CD8-positive, alpha-beta memory T cell (primary cell): Measurements from ENCODE around the gene HMCN2. TPM values are rescaled to one million over a fixed set of nuclear protein-coding genes. Genes with fewer than 3 reads are reported as not detected.
"Not testable (repeated sequence)": the region's sequence is repeated elsewhere in the genome, so short reads cannot be mapped to it uniquely, and the experiment has no call there.

Source experiments
- CTCF ChIA-PET: fragments of 350-600 bp; sonication (Branson Sonifier 250); formaldehyde crosslinking; loops from one replicate; lab custom pipeline; 2021; ENCODE audit warnings: antibody characterized with exemption; lab: Charles Lee
- POLR2A ChIA-PET: fragments of 350-600 bp; sonication (Branson Sonifier 250); formaldehyde crosslinking; loops from one replicate; lab custom pipeline; 2021; ENCODE audit warnings: antibody characterized with exemption; lab: Charles Lee
- DNase-seq, 5 donors: peaks; one replicate each; pipeline versions ENCODE4 v3.0.0 to v3.0.0-alpha.2; 2020 to 2022; ENCODE audit warnings: mixed read lengths in 1 of 5
- H3K27ac ChIP-seq: one replicate; pipeline ENCODE4 v1.7.0; 2013; ENCODE audit warnings: low read depth, mild to moderate bottlenecking, low read length, moderate library complexity
- H3K27me3 ChIP-seq: 2 replicates; pipeline ENCODE4 v1.7.0; 2013; ENCODE audit warnings: low read length, mild to moderate bottlenecking; ENCODE audit not compliant: insufficient read depth, poor library complexity, severe bottlenecking
- H3K36me3 ChIP-seq: 2 replicates; pipeline ENCODE4 v1.7.0; 2013; ENCODE audit warnings: mild to moderate bottlenecking, low read length, moderate library complexity; ENCODE audit not compliant: insufficient read depth
- H3K4me1 ChIP-seq: 2 replicates; pipeline ENCODE4 v1.7.0; 2013; ENCODE audit warnings: mild to moderate bottlenecking, low read length, moderate library complexity; ENCODE audit not compliant: insufficient read depth
- H3K4me3 ChIP-seq: 2 replicates; pipeline ENCODE4 v1.7.0; 2013; ENCODE audit warnings: mild to moderate bottlenecking, low read length
- H3K9me3 ChIP-seq: 2 replicates; pipeline ENCODE4 v1.7.0; 2013; ENCODE audit warnings: mild to moderate bottlenecking, low read length
- H3K27ac Mint-ChIP-seq, 8 donors: one replicate each; pipeline ENCODE4 v1.8.0; 2020 to 2021; ENCODE audit warnings: mixed read lengths in 8 of 8, mild to moderate bottlenecking in 6 of 8, inconsistent platforms in 3 of 8, moderate library complexity in 3 of 8
- H3K27me3 Mint-ChIP-seq, 2 donors: one replicate each; pipeline ENCODE4 v1.8.0; 2020 to 2021; ENCODE audit warnings: mixed read lengths in 2 of 2, mild to moderate bottlenecking in 1 of 2, moderate library complexity in 1 of 2
- H3K36me3 Mint-ChIP-seq, 3 donors: one replicate each; pipeline ENCODE4 v1.8.0; 2020 to 2021; ENCODE audit warnings: mixed read lengths in 3 of 3, inconsistent platforms in 1 of 3, mild to moderate bottlenecking in 1 of 3
- H3K4me1 Mint-ChIP-seq, 3 donors: one replicate each; pipeline ENCODE4 v1.8.0; 2020 to 2021; ENCODE audit warnings: mixed read lengths in 3 of 3, inconsistent platforms in 1 of 3, mild to moderate bottlenecking in 1 of 3
- H3K4me3 Mint-ChIP-seq, 7 donors: one replicate each; pipeline ENCODE4 v1.8.0; 2020 to 2021; ENCODE audit warnings: mixed read lengths in 7 of 7, mild to moderate bottlenecking in 6 of 7, moderate library complexity in 4 of 7, inconsistent platforms in 2 of 7
- H3K9me3 Mint-ChIP-seq, 5 donors: one replicate each; pipeline ENCODE4 v1.8.0; 2020 to 2022; ENCODE audit warnings: mixed read lengths in 5 of 5, mild to moderate bottlenecking in 3 of 5, moderate library complexity in 2 of 5, inconsistent platforms in 1 of 5
- polyA plus RNA-seq: library from polyadenylated mRNA; unstranded; fragments of 300-500 nt; fragmentation: Illumina TruSeq; gene quantifications from one replicate; pipeline ENCODE4 v1.2.3, GENCODE V29; 2021
- total RNA-seq, 2 experiments: library from RNA; stranded (reverse); gene quantifications; one replicate each; pipeline ENCODE4 v1.2.3, GENCODE V29; 2021

HMCN2 gene
- total and polyA plus RNA-seq, 3 experiments from 2014 or later, result not detected

DNA sequence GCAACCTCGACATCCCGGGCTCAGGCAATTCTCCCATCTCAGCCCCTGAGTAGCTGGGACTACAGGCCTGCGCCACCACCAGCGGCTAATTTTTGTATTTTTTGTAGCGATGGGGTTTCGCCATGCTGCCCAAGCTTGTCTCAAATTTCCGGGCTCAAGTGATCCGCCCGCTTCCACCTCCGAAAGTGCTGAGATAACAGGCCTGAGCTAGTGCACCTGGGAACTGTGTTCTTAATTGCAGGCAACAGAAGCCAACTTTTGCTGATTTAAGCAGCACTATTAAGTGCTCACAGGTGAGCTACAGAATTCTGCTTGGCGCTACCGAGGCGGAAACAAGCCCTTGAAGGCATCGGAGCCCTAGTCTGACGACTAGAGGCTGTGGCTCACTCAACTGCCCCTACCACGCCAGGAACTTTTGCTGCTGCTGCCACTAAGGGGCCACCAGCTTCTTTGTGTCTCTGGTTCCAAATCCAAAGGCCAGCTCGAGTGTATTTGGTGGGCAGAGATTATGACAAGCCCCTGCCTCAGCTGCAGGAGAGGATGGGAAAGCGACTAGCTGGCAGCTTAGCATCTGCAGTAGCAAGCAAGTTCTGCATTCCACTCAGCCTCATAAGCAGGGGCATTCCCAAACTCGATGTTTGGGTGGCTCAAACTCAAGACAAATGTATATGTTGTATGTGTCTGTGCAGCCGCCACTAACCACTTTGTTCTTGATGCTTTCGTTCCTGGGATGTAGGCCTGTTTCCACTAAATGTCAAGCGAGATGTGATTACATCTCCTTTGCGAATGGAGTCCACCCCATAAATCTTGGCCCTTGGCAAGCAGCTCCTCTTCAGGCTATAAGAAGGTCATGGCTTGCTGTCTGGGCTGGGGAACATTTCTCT, 10.6 kb upstream of the HMCN2 start:
- peaks cover 0 to 6% (median 0%) of the 10 kb centered on the region in 3 donors for H3K36me3 Mint-ChIP-seq
- CTCF ChIA-PET, result interaction anchor here (1.6 kb wide), 1 partner anchor 11 kb away, joined by 6 read pairs; no protein-coding TSS in a partner anchor
- Histone ChIP-seq H3K27ac (no peak overlapping the region), H3K4me1 (no peaks in the 10 kb centered on the region), H3K9me3 (no peaks in the 10 kb centered on the region), H3K27me3 (no peaks in the 10 kb centered on the region), H3K4me3 (no peak overlapping the region), H3K36me3 (no peaks in the 10 kb centered on the region)
- H3K27me3 Mint-ChIP-seq, result peaks cover 10 to 41% of the 10 kb centered on the region in 2 donors
- H3K4me3 Mint-ChIP-seq, result no peak overlapping the region
- no peak overlapping the region for H3K27ac Mint-ChIP-seq
- POLR2A ChIA-PET, result no interaction called here
- no peak for DNase-seq
- H3K4me1 Mint-ChIP-seq, result no peaks in the 10 kb centered on the region
- peaks cover 0 to 6% (median 0%) of the 10 kb centered on the region in 5 donors for H3K9me3 Mint-ChIP-seq

DNA sequence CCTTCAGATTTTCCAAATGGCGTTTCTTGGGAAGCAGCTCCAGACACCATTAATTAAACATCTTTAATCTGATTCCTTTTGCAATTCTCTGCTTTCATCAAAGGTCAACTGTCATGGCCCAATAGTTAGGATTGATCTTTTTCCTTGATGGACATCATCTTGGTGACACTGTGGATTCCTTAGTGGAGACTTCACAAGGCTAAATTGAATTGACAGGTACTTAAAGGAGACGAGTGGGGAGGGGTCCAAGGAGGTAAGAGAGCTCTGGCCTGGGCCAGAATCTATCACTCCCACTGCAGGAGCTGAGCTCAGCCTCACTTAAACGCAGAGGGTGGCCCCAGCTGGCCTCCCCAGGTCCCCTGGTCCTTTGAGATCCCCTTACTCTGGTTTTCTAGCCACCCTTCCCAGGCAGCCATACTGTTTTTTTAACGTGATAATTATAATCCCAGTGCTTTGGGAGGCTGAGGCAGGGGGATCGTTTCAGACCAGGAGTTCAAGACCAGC, 9.9 kb upstream of the HMCN2 start:
- Histone ChIP-seq H3K27ac (no peak overlapping the region), H3K36me3 (no peaks in the 10 kb centered on the region), H3K4me3 (no peak overlapping the region), H3K9me3 (no peaks in the 10 kb centered on the region), H3K27me3 (no peaks in the 10 kb centered on the region), H3K4me1 (no peaks in the 10 kb centered on the region)
- DNase-seq, result no peak
- ChIA-PET POLR2A (no interaction called here), CTCF (interaction anchor here (1.2 to 1.6 kb wide), 2 partner anchors 12 to 13 kb away, joined by 4 to 6 read pairs; no protein-coding TSS in a partner anchor)
- Mint-ChIP-seq H3K27me3 (peaks cover 16 to 42% of the 10 kb centered on the region in 2 donors), H3K4me3 (no peak overlapping the region), H3K27ac (no peak overlapping the region), H3K4me1 (no peaks in the 10 kb centered on the region), H3K9me3 (peaks cover 0 to 6% (median 0%) of the 10 kb centered on the region in 5 donors), H3K36me3 (peaks cover 0 to 6% (median 0%) of the 10 kb centered on the region in 3 donors)

DNA sequence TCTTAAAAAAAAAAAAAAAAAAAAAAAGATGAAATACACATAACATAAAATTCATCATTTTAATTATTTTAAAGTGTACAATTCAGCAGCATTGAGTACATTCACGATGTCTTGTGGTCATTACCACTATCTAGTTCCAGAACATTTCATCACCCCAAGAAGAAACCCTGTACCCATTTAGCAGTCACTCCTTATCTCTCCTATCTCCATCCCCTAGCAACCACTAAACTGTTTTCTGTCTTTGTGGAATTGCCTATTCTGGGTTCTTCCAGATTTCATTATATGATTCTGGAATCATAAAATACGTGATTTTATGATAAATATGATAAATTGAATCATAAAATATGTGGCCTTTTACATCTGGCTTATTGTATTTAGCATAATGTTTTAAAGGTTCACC, 8.9 kb upstream of the HMCN2 start:
- Mint-ChIP-seq H3K4me1 (no peaks in the 10 kb centered on the region), H3K27me3 (peaks cover 17 to 52% of the 10 kb centered on the region in 2 donors), H3K27ac (no peak overlapping the region), H3K36me3 (peaks cover 0 to 6% (median 0%) of the 10 kb centered on the region in 3 donors), H3K4me3 (no peak overlapping the region), H3K9me3 (peaks cover 0 to 6% (median 0%) of the 10 kb centered on the region in 5 donors)
- DNase-seq, result no peak
- no peaks in the 10 kb centered on the region for H3K36me3 ChIP-seq
- no peaks in the 10 kb centered on the region for H3K9me3 ChIP-seq
- ChIA-PET POLR2A (no interaction called here), CTCF (interaction anchor here (1.2 kb wide), 1 partner anchor 14 kb away, joined by 4 read pairs; no protein-coding TSS in a partner anchor)
- H3K27me3 ChIP-seq, result no peaks in the 10 kb centered on the region
- H3K4me1 ChIP-seq, result no peaks in the 10 kb centered on the region
- no peak overlapping the region for H3K4me3 ChIP-seq
- no peak overlapping the region for H3K27ac ChIP-seq

DNA sequence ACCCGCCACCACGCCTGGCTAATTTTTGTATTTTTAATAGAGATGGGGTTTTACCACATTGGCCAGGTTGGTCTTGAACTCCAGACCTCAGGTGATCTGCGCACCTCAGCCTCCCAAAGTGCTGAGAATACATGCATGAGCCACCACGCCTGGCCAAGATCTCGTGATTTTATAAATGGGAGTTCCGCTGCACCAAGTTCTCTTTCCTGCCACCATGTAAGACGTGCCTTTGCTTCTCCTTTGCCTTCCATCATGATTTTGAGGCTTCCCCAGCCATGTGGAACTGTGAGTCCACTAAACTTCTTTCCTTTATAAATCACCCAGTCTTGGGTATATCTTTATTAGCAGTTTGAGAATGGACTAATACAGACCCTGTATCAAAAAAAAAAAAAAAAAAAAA, 7.4 kb upstream of the HMCN2 start:
- H3K4me1 Mint-ChIP-seq, H3K27me3 ChIP-seq, H3K27ac ChIP-seq, H3K4me3 ChIP-seq, H3K9me3 ChIP-seq, H3K36me3 Mint-ChIP-seq, H3K27ac Mint-ChIP-seq, POLR2A ChIA-PET, H3K36me3 ChIP-seq, DNase-seq, H3K4me3 Mint-ChIP-seq, CTCF ChIA-PET, H3K4me1 ChIP-seq, H3K9me3 Mint-ChIP-seq: not testable (repeated sequence)
- H3K27me3 Mint-ChIP-seq, result peaks cover 17 to 60% of the 10 kb centered on the region in 2 donors

DNA sequence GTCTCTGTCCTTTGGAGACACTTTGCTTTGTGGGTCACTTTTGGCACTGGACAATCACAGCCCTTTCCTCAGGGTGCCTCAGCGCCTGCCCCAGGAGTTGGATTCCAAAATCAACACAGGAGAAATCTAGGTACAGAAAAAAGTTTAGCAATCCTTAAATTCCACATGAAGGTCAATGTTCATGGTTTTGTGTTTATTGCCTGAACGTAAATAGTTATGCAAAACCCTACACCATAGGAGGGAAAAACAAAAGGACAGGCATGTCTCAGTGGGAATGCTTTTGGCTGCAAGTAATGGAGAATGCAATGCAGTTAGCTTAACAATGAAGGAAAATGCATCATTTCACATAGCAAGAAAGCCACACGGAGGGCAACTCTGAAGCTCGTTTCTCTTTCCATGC, 6.5 kb upstream of the HMCN2 start:
- Histone ChIP-seq H3K27me3 (peaks cover 5% of the 10 kb centered on the region), H3K4me1 (no peaks in the 10 kb centered on the region), H3K4me3 (no peak overlapping the region), H3K9me3 (no peaks in the 10 kb centered on the region), H3K36me3 (no peaks in the 10 kb centered on the region), H3K27ac (no peak overlapping the region)
- ChIA-PET CTCF (interaction anchor here (1.2 kb wide), 1 partner anchor 16 kb away, joined by 3 read pairs; no protein-coding TSS in a partner anchor), POLR2A (no interaction called here)
- Mint-ChIP-seq H3K27me3 (peaks cover 22 to 66% of the 10 kb centered on the region in 2 donors), H3K4me3 (no peak overlapping the region), H3K27ac (no peak overlapping the region), H3K4me1 (no peaks in the 10 kb centered on the region), H3K9me3 (peaks cover 0 to 6% (median 0%) of the 10 kb centered on the region in 5 donors), H3K36me3 (no peaks in the 10 kb centered on the region)
- no peak for DNase-seq

DNA sequence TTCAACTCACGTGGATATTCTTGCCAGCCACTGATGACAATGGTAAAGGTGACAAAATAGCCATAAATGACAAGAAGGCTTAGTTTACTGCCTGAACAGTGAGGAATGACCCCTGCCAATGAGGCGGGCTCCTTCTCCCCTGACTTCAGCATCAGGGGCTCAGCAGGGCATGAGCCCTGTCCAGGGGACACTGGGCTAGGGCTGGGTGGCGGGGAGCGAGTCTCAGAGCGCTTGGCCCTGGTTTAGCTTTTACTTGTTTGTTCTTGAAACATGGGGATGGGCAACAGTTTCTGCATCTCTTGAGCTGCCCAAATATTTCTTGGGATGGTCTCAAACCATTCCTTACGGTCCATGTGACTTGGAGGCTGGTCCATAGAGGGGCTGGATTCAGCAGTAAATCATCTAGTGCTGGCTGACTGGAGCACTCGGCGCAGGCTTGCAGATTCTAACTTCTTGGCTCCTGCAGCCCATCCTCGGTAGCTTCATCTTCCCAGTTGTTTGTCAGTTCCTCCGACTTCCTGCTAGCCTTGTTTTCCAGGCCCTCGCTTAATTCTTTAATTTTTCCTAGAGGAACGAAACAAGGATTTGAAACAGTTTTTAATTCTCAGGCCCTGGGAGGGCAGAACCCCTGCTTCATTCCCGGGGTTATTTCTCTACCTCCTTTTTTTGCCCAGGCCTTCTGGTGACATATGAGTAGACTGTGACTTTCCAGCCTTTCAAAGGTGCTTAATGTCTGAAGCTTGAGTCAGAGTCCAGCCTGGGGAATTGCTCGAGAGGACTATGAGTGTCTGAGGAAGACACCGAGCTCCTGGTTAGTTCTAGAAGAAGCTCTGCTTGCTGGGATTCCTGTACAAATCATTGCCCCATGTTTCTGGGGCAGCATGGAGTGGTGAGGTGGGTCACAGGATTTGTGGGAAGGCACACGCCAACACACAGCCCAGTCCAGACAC, 4.5 kb upstream of the HMCN2 start:
- no peaks in the 10 kb centered on the region for H3K36me3 Mint-ChIP-seq
- no peak for DNase-seq
- H3K4me3 Mint-ChIP-seq, result no peak overlapping the region
- no peak overlapping the region for H3K27ac Mint-ChIP-seq
- no peaks in the 10 kb centered on the region for H3K4me1 ChIP-seq
- no peaks in the 10 kb centered on the region for H3K36me3 ChIP-seq
- peaks cover 13% of the 10 kb centered on the region for H3K27me3 ChIP-seq
- POLR2A ChIA-PET, result no interaction called here
- no peak overlapping the region for H3K27ac ChIP-seq
- H3K9me3 ChIP-seq, result no peaks in the 10 kb centered on the region
- H3K27me3 Mint-ChIP-seq, result peaks cover 28 to 74% of the 10 kb centered on the region in 2 donors
- CTCF ChIA-PET, result interaction anchor here (1.1 kb wide), 1 partner anchor 18 kb away, joined by 3 read pairs; no protein-coding TSS in a partner anchor
- peaks cover 0 to 4% (median 4%) of the 10 kb centered on the region in 3 donors for H3K4me1 Mint-ChIP-seq
- H3K4me3 ChIP-seq, result no peak overlapping the region
- peaks cover 0 to 6% (median 0%) of the 10 kb centered on the region in 5 donors for H3K9me3 Mint-ChIP-seq

DNA sequence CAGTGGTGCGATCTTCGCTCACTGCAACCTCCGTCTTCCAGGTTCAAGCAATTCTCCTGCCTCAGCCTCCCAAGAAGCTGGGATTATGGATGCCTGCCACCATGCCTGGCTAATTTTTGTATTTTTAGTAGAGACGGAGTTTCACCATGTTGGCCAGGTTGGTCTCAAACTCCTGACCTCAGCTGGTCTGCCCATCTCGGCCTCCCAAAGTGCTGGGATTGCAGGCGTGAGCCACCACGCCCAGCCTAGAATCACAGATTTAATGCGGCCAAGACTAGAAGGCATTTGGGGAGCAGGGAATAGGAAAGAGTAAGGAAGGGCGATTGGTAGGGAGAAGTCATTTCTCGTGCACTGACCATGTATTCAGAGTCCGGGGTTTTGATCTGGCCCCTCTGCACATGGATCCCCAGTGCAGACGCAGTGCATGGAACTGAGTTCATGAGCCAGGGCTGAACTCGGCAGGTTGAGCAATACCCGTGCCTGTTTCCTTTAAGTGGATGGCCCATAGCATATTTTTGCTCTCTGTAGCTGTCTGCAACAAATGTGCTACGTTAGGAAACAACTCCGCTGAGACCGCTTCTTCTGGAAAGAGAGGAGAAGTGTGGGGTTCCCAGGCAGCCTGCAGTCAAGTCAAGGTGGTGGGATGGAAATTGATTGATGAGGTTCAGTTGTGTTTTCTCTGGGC, 3.4 kb upstream of the HMCN2 start:
- Mint-ChIP-seq H3K4me3 (no peak overlapping the region), H3K27me3 (peaks cover 37 to 80% of the 10 kb centered on the region in 2 donors), H3K27ac (peak overlapping the region in 2 of 8 donors; percentile 18 to 49), H3K9me3 (peaks cover 0 to 6% (median 0%) of the 10 kb centered on the region in 5 donors), H3K36me3 (no peaks in the 10 kb centered on the region), H3K4me1 (peaks cover 0 to 12% (median 4%) of the 10 kb centered on the region in 3 donors)
- Histone ChIP-seq H3K27me3 (peaks cover 22% of the 10 kb centered on the region), H3K36me3 (no peaks in the 10 kb centered on the region), H3K27ac (no peak overlapping the region), H3K4me1 (no peaks in the 10 kb centered on the region), H3K4me3 (no peak overlapping the region), H3K9me3 (no peaks in the 10 kb centered on the region)
- POLR2A ChIA-PET, result no interaction called here
- no peak for DNase-seq
- CTCF ChIA-PET, result interaction anchor here (1.1 kb wide), 1 partner anchor 19 kb away, joined by 3 read pairs; no protein-coding TSS in a partner anchor
